Measurements from ENCODE around the gene SLCO3A1.

GRCh38 chr15:92009162-92009561 lies 155.7 kb downstream of the SLCO3A1 start:
- TF ChIP-seq CTCF (conservative IDR thresholded peaks at IDR 0.05; ENCODE audit: low read length) (no peak), EZH2phosphoT487 (IDR thresholded peaks at IDR 0.05; ENCODE audit: borderline replicate concordance) (no peak)

All from Loucy (cell line).